A549 (cell line): Measurements from ENCODE around the gene NDUFA8. TPM values are rescaled to one million over a fixed set of nuclear protein-coding genes. Genes with fewer than 3 reads are reported as not detected.

Experiments used
- ATAC-seq, 2 experiments: fragments of 200-7000 bp in 1 of 2; fragments of >200 bp in 1 of 2; cut with Nextera tagmentation in 1 of 2; cut with Tn5 transposase in 1 of 2; 3 replicates each; pipeline versions ENCODE4 v1.8.0 to v1.9.1; 2018 to 2020; ENCODE audit warnings: mild to moderate bottlenecking in 1 of 2, moderate library complexity in 1 of 2
- CTCF ChIA-PET: fragments of 300-600 bp; sonication (Branson Sonifier 250); formaldehyde crosslinking; extraction: SDS; loops from one replicate; lab custom pipeline; 2021; ENCODE audit warnings: antibody characterized with exemption, inconsistent platforms; lab: Yijun Ruan, JAX
- POLR2A ChIA-PET: fragments of 350-600 bp; formaldehyde crosslinking; extraction: SDS; loops from one replicate; lab custom pipeline; 2021; ENCODE audit warnings: antibody characterized with exemption, inconsistent platforms; lab: Yijun Ruan, JAX
- DNase-seq, 2 experiments: peaks; one replicate each; pipeline versions ENCODE4 v3.0.0 to v3.0.0-alpha.2; 2011 to 2016; ENCODE audit warnings: low read depth in 1 of 2, low spot score in 1 of 2
- FAIRE-seq: peaks from 2 replicates; lab custom pipeline; 2011; peaks lifted over from hg19 to GRCh38; lab: Jason Lieb, UNC
- H3K27ac ChIP-seq, 2 experiments: fragments of >200 bp; sonication (Bioruptor Twin); formaldehyde crosslinking; 3 replicates each; pipeline ENCODE4 v1.5.1; 2016 to 2017
- H3K4me1 ChIP-seq: fragments of >200 bp; sonication (Bioruptor Twin); formaldehyde crosslinking; 3 replicates; pipeline ENCODE4 v1.6.1; 2016
- H3K4me2 ChIP-seq: fragments of >200 bp; sonication (Bioruptor Twin); formaldehyde crosslinking; 3 replicates; pipeline ENCODE4 v1.6.1; 2016
- H3K4me3 ChIP-seq: fragments of >200 bp; sonication (Bioruptor Twin); formaldehyde crosslinking; 3 replicates; pipeline ENCODE4 v1.5.1; 2016
- H3K9me3 ChIP-seq: fragments of >200 bp; sonication (Bioruptor Twin); formaldehyde crosslinking; 3 replicates; pipeline ENCODE4 v1.6.1; 2016
- CBX2 ChIP-seq: fragments of 200-600 bp; sonication (generic); IDR thresholded peaks from 2 replicates; pipeline ENCODE4 v1.6.1; 2016; ENCODE audit warnings: low read depth, mild to moderate bottlenecking, borderline replicate concordance
- CEBPB ChIP-seq, 2 experiments: fragments of >200 bp in 1 of 2; sonication (Bioruptor Twin) in 1 of 2; formaldehyde crosslinking in 1 of 2; IDR thresholded peaks; 2 replicates each; pipeline ENCODE4 v1.6.1; 2012 to 2016
- CHD2 ChIP-seq: fragments of 150-350 bp; IDR thresholded peaks from 2 replicates; pipeline ENCODE4 v1.6.1; 2014; ENCODE audit warnings: low read length; ENCODE audit not compliant: partially characterized antibody
- EHMT2 ChIP-seq: fragments of 200-600 bp; sonication (generic); IDR thresholded peaks from 2 replicates; pipeline ENCODE4 v1.6.1; 2016; ENCODE audit warnings: antibody characterized with exemption, low read depth, mild to moderate bottlenecking, moderate library complexity
- EP300 ChIP-seq, 2 experiments: fragments of >200 bp; sonication (Bioruptor Twin); formaldehyde crosslinking; IDR thresholded peaks; 2 replicates in 1 of 2; 3 replicates in 1 of 2; pipeline ENCODE4 v1.6.1; 2016 to 2017
- ESRRA ChIP-seq: fragments of 150-350 bp; IDR thresholded peaks from 2 replicates; pipeline ENCODE4 v1.6.1; 2014; ENCODE audit warnings: mild to moderate bottlenecking, low read length, borderline replicate concordance
- FOSB ChIP-seq: fragments of 250-450 bp; sonication (Bioruptor Pico); IDR thresholded peaks from 2 replicates; pipeline ENCODE4 v1.5.0; 2020; ENCODE audit warnings: mild to moderate bottlenecking, moderate library complexity
- FOSL2 ChIP-seq, 2 experiments: fragments of 450-650 bp in 1 of 2; fragments of >200 bp in 1 of 2; sonication (Bioruptor Twin) in 1 of 2; formaldehyde crosslinking; IDR thresholded peaks; 2 replicates each; pipeline versions ENCODE4 v1.5.0 to v1.6.1; 2016 to 2020; ENCODE audit warnings: mild to moderate bottlenecking in 1 of 2, moderate library complexity in 1 of 2
- JUN ChIP-seq, 2 experiments: fragments of >200 bp; sonication (Bioruptor Twin); formaldehyde crosslinking; IDR thresholded peaks; 2 replicates in 1 of 2; 3 replicates in 1 of 2; pipeline ENCODE4 v1.6.1; 2016 to 2017
- KDM1A ChIP-seq: fragments of 200-600 bp; sonication (generic); IDR thresholded peaks from 2 replicates; pipeline ENCODE4 v1.6.1; 2016; ENCODE audit warnings: low read depth, mild to moderate bottlenecking
- MAZ ChIP-seq: fragments of 150-350 bp; IDR thresholded peaks from 2 replicates; pipeline ENCODE4 v1.6.1; 2014; ENCODE audit warnings: antibody characterized with exemption, low read depth, low read length, borderline replicate concordance
- NPAS2 ChIP-seq: fragments of 250-450 bp; sonication (Bioruptor Pico); IDR thresholded peaks from 2 replicates; pipeline ENCODE4 v1.8.0; 2022; ENCODE audit warnings: mild to moderate bottlenecking, moderate library complexity, borderline replicate concordance
- RAD21 ChIP-seq, 2 experiments: fragments of >200 bp in 1 of 2; sonication (Bioruptor Twin) in 1 of 2; formaldehyde crosslinking in 1 of 2; IDR thresholded peaks in 1 of 2; conservative IDR thresholded peaks in 1 of 2; 2 replicates in 1 of 2; 3 replicates in 1 of 2; pipeline ENCODE4 v1.6.1; 2012 to 2018; ENCODE audit warnings: inconsistent platforms in 1 of 2
- RARB ChIP-seq: fragments of 250-450 bp; sonication (Bioruptor Pico); IDR thresholded peaks from 2 replicates; pipeline ENCODE4 v1.8.0; 2021; ENCODE audit warnings: mild to moderate bottlenecking, moderate library complexity
- RCOR1 ChIP-seq: fragments of 150-350 bp; IDR thresholded peaks from 2 replicates; pipeline ENCODE4 v1.6.1; 2014; ENCODE audit warnings: antibody characterized with exemption, low read length, low read depth
- WGBS: methylation state at CpG from one replicate; pipeline ENCODE4 v1.1.6; 2017; ENCODE audit errors: missing lambda C conversion rate; 5-methylcytosine and 5-hydroxymethylcytosine counted together
- polyA plus RNA-seq, 4 experiments: library from polyadenylated mRNA; depleted of rRNA in 3 of 4; stranded (reverse); fragments of >200 nt; fragmentation: RNase III in 1 of 4; extraction: RNeasy Plus Mini Kit Qiagen cat#74134 plus additional on column Dnase treatment in 1 of 4; gene quantifications; 2 replicates in 3 of 4; 3 replicates in 1 of 4; pipeline ENCODE4 v1.2.3, GENCODE V29; 2011 to 2017
- TF ChIP-seq, protein P1 (sequence below): IDR thresholded peaks from 2 replicates; pipeline ENCODE4 v1.6.1; 2012
- TF ChIP-seq, protein P2 (sequence below): fragments of 450-650 bp; IDR thresholded peaks from 2 replicates; pipeline ENCODE4 v1.6.1; 2014; ENCODE audit warnings: antibody characterized with exemption
- TF ChIP-seq, protein P3 (sequence below): fragments of 150-350 bp; IDR thresholded peaks from 2 replicates; pipeline ENCODE4 v1.6.1; 2014; ENCODE audit warnings: low read depth, mild to moderate bottlenecking, low read length
- TF ChIP-seq, protein P4 (sequence below): fragments of 200-600 bp; sonication (generic); IDR thresholded peaks from 2 replicates; pipeline ENCODE4 v1.6.1; 2016; ENCODE audit warnings: antibody characterized with exemption, mild to moderate bottlenecking, moderate library complexity
- TF ChIP-seq, protein P5 (sequence below): fragments of >200 bp; sonication (Bioruptor Twin); formaldehyde crosslinking; IDR thresholded peaks from 2 replicates; pipeline ENCODE4 v1.6.1; 2016
- TF ChIP-seq, protein P6 (sequence below): IDR thresholded peaks from 2 replicates; pipeline ENCODE4 v1.6.1; 2012

NDUFA8 gene
- polyA plus RNA-seq, 2 of the 4 experiments (the other 2 are of a cell fraction), result 120 to 145 TPM

DNA sequence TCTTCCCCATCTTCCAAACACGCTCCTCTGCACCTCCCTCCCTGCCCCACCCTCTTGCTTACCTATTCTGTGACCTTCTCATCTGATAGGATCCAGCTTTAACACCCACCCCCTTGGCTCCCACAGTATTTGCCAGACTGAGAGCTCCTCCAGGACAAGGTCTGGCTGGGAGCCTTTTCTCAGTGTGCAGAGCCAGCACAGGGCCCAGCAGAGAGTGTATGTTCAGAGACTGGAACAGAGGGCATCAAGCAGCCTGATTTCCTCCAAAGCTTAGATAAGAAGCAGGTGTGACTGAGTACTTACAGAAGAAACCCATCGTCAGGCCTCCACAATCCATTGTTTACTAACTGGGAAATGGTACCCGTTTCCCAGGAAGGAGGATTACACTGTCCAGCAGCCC is 42.5 kb upstream of the NDUFA8 start:
- H3K27ac ChIP-seq, result no peak overlapping the region
- no peak for TF ChIP-seq RAD21 (conservative IDR thresholded peaks at IDR 0.05 in 1 of 2, IDR thresholded peaks at IDR 0.05 in 1 of 2)
- TF ChIP-seq RCOR1, result no peak
- TF ChIP-seq, protein P1, sequence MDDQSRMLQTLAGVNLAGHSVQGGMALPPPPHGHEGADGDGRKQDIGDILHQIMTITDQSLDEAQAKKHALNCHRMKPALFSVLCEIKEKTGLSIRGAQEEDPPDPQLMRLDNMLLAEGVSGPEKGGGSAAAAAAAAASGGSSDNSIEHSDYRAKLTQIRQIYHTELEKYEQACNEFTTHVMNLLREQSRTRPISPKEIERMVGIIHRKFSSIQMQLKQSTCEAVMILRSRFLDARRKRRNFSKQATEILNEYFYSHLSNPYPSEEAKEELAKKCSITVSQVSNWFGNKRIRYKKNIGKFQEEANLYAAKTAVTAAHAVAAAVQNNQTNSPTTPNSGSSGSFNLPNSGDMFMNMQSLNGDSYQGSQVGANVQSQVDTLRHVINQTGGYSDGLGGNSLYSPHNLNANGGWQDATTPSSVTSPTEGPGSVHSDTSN, result no peak
- no peak for TF ChIP-seq CBX2
- no peak for TF ChIP-seq KDM1A
- TF ChIP-seq ESRRA, result no peak
- TF ChIP-seq EP300 (IDR thresholded peaks at IDR 0.05), result no peak
- no peak for TF ChIP-seq EHMT2
- TF ChIP-seq, protein P2, sequence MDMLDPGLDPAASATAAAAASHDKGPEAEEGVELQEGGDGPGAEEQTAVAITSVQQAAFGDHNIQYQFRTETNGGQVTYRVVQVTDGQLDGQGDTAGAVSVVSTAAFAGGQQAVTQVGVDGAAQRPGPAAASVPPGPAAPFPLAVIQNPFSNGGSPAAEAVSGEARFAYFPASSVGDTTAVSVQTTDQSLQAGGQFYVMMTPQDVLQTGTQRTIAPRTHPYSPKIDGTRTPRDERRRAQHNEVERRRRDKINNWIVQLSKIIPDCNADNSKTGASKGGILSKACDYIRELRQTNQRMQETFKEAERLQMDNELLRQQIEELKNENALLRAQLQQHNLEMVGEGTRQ, result no peak
- TF ChIP-seq MAZ, result no peak
- TF ChIP-seq, all 56 proteins: peak for 0
- 52% methylated on average over 3 of the region's 3 CpGs for WGBS
- no peaks in the 10 kb centered on the region for H3K4me1 ChIP-seq
- FAIRE-seq (no peak), ATAC-seq (no peak), DNase-seq (no peak)
- ChIA-PET CTCF (interaction anchor here (1.0 to 2.0 kb wide), 3 partner anchors 76 to 104 kb away, joined by 3 to 6 read pairs (median 3); no protein-coding TSS in a partner anchor), POLR2A (no interaction called here)
- no peak overlapping the region for H3K4me3 ChIP-seq
- H3K9me3 ChIP-seq, result no peaks in the 10 kb centered on the region
- H3K4me2 ChIP-seq, result no peak overlapping the region

DNA sequence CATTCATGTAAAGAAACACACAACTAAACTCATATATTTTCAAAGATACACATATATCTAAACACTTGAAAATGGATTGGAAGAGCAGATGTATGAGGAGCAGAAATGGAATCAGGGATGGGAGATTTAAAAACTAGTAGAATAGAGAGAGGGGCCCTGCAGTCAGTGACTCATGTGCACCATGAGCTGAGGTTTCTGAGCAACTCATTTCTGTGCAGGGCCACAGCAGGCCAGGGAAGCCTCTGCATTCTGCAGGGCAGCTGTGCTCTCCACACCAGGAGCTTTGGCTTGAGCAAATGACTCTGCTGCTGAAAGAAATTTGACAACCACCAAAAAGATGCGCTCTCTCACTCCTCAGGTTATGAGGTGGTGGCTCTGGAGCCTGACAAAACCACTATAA is 42.1 kb upstream of the NDUFA8 start:
- CTCF ChIA-PET, result interaction anchor here (1.0 to 1.8 kb wide), 3 partner anchors 76 to 149 kb away, joined by 3 read pairs; no protein-coding TSS in a partner anchor
- Histone ChIP-seq H3K9me3 (no peaks in the 10 kb centered on the region), H3K27ac (no peak overlapping the region), H3K4me3 (no peak overlapping the region), H3K4me1 (no peaks in the 10 kb centered on the region), H3K4me2 (no peak overlapping the region)
- DNase-seq (no peak), ATAC-seq (no peak), FAIRE-seq (no peak)
- TF ChIP-seq, protein P1, result no peak
- no peak for TF ChIP-seq EP300 (IDR thresholded peaks at IDR 0.05)
- no peak for TF ChIP-seq NPAS2 (CRISPR knock-in tag)
- no peak for TF ChIP-seq CEBPB (IDR thresholded peaks at IDR 0.05)
- no peak for TF ChIP-seq FOSL2 (IDR thresholded peaks at IDR 0.05)
- TF ChIP-seq FOSL2 (CRISPR knock-in tag; IDR thresholded peaks at IDR 0.05), result no peak
- no peak for TF ChIP-seq CHD2
- 83% methylated on average over 1 of the region's 1 CpG for WGBS
- POLR2A ChIA-PET, result no interaction called here

DNA sequence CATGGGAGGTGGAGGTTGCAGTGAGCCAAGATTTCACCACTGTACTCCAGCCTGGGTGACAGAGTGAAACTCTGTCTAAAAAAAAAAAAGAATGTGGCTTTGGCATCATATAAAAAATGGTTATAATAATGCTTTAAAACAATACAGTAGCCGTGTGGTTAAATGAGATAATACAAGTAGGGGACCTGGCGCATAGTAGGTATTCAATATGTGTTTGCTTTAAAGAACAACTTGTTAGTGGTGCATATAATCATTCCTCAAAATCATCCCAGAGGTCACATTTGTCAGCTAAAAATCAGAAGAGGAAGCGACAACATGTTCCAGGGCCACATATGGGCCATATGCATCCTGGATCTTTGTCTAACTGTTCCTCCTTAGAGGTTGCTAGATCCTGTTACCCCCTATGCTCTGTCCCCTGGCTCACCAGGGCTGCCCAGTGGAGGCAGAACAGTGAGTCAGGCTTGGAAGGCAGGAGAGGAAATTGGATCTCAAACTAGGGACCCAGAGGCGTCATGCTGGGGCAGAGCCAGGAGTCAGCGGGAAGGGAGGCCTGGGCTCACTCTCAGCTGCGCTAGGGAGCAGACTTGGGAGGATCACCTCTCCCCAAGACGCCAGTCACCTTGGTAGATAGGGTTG is 41.5 kb upstream of the NDUFA8 start:
- DNase-seq, result no peak
- no peaks in the 10 kb centered on the region for H3K9me3 ChIP-seq
- no peak overlapping the region for H3K4me3 ChIP-seq
- POLR2A ChIA-PET, result interaction anchor here (0.7 kb wide), 1 partner anchor 12 kb away, joined by 3 read pairs; no protein-coding TSS in a partner anchor
- WGBS, result 82% methylated on average over 6 of the region's 7 CpGs
- H3K4me1 ChIP-seq, result no peaks in the 10 kb centered on the region
- ATAC-seq, result no peak
- no peak overlapping the region for H3K4me2 ChIP-seq
- no peak overlapping the region for H3K27ac ChIP-seq
- CTCF ChIA-PET, result interaction anchor here (1.0 to 1.8 kb wide), 3 partner anchors 75 to 149 kb away, joined by 3 read pairs; no protein-coding TSS in a partner anchor
- no peak for FAIRE-seq
- TF ChIP-seq RARB (CRISPR knock-in tag) (no peak), FOSB (CRISPR knock-in tag) (no peak), JUN (IDR thresholded peaks at IDR 0.05) (no peak), RAD21 (conservative IDR thresholded peaks at IDR 0.05 in 1 of 2, IDR thresholded peaks at IDR 0.05 in 1 of 2) (no peak), CEBPB (IDR thresholded peaks at IDR 0.05) (no peak)
- TF ChIP-seq, protein P3, sequence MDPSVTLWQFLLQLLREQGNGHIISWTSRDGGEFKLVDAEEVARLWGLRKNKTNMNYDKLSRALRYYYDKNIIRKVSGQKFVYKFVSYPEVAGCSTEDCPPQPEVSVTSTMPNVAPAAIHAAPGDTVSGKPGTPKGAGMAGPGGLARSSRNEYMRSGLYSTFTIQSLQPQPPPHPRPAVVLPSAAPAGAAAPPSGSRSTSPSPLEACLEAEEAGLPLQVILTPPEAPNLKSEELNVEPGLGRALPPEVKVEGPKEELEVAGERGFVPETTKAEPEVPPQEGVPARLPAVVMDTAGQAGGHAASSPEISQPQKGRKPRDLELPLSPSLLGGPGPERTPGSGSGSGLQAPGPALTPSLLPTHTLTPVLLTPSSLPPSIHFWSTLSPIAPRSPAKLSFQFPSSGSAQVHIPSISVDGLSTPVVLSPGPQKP, result no peak
- TF ChIP-seq, protein P4, sequence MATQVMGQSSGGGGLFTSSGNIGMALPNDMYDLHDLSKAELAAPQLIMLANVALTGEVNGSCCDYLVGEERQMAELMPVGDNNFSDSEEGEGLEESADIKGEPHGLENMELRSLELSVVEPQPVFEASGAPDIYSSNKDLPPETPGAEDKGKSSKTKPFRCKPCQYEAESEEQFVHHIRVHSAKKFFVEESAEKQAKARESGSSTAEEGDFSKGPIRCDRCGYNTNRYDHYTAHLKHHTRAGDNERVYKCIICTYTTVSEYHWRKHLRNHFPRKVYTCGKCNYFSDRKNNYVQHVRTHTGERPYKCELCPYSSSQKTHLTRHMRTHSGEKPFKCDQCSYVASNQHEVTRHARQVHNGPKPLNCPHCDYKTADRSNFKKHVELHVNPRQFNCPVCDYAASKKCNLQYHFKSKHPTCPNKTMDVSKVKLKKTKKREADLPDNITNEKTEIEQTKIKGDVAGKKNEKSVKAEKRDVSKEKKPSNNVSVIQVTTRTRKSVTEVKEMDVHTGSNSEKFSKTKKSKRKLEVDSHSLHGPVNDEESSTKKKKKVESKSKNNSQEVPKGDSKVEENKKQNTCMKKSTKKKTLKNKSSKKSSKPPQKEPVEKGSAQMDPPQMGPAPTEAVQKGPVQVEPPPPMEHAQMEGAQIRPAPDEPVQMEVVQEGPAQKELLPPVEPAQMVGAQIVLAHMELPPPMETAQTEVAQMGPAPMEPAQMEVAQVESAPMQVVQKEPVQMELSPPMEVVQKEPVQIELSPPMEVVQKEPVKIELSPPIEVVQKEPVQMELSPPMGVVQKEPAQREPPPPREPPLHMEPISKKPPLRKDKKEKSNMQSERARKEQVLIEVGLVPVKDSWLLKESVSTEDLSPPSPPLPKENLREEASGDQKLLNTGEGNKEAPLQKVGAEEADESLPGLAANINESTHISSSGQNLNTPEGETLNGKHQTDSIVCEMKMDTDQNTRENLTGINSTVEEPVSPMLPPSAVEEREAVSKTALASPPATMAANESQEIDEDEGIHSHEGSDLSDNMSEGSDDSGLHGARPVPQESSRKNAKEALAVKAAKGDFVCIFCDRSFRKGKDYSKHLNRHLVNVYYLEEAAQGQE, result no peak
- TF ChIP-seq, protein P5, sequence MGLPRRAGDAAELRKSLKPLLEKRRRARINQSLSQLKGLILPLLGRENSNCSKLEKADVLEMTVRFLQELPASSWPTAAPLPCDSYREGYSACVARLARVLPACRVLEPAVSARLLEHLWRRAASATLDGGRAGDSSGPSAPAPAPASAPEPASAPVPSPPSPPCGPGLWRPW, result no peak
- TF ChIP-seq, protein P6, sequence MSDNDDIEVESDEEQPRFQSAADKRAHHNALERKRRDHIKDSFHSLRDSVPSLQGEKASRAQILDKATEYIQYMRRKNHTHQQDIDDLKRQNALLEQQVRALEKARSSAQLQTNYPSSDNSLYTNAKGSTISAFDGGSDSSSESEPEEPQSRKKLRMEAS, result no peak
- TF ChIP-seq, protein P1, result no peak
- TF ChIP-seq, all 56 proteins: peak for 0
